ENCODE measurements around the gene USP38.

Gene USP38

GRCh38 chr4:143251348-143251747 is 66.6 kb downstream of the USP38 start:
- no peak overlapping the region for H3K4me3 ChIP-seq (ENCODE audit: low read length)
- H3K9me3 ChIP-seq (ENCODE audit: insufficient read depth, low read length), result no peaks in the 10 kb centered on the region
- no peak overlapping the region for H2AFZ ChIP-seq (ENCODE audit: low read depth, low read length)
- no peak overlapping the region for H3K4me2 ChIP-seq (ENCODE audit: low read length)
- no peaks in the 10 kb centered on the region for H4K20me1 ChIP-seq (ENCODE audit: insufficient read depth, low read length)
- no peak for TF ChIP-seq EZH2phosphoT487 (IDR thresholded peaks at IDR 0.05; ENCODE audit: low read depth)
- no peak for TF ChIP-seq CTCF (IDR thresholded peaks at IDR 0.05; ENCODE audit: low read depth, low read length)
- H3K27me3 ChIP-seq (ENCODE audit: low read depth, low read length), result no peaks in the 10 kb centered on the region
- H3K9ac ChIP-seq (ENCODE audit: low read length), result no peak overlapping the region
- no peaks in the 10 kb centered on the region for H3K36me3 ChIP-seq (replicated peaks; ENCODE audit: low read depth, low read length)
- peaks cover 9% of the 10 kb centered on the region for H3K4me1 ChIP-seq (ENCODE audit: low read length)
- H3K27ac ChIP-seq (ENCODE audit: low read length), result no peak overlapping the region
- H3K79me2 ChIP-seq (ENCODE audit: low read length), result no peaks in the 10 kb centered on the region

- Histone ChIP-seq H3K4me1 (ENCODE audit: low read length) (peaks cover 13% of the 10 kb centered on the region), H3K9ac (ENCODE audit: low read length) (no peak overlapping the region), H3K36me3 (replicated peaks; ENCODE audit: low read depth, low read length) (no peaks in the 10 kb centered on the region), H4K20me1 (ENCODE audit: insufficient read depth, low read length) (no peaks in the 10 kb centered on the region), H3K9me3 (ENCODE audit: insufficient read depth, low read length) (no peaks in the 10 kb centered on the region), H3K27ac (ENCODE audit: low read length) (no peak overlapping the region), H3K27me3 (ENCODE audit: low read depth, low read length) (no peaks in the 10 kb centered on the region), H2AFZ (ENCODE audit: low read depth, low read length) (no peak overlapping the region), H3K4me2 (ENCODE audit: low read length) (no peak overlapping the region), H3K79me2 (ENCODE audit: low read length) (no peaks in the 10 kb centered on the region), H3K4me3 (ENCODE audit: low read length) (no peak overlapping the region)
- TF ChIP-seq EZH2phosphoT487 (IDR thresholded peaks at IDR 0.05; ENCODE audit: low read depth) (no peak), CTCF (IDR thresholded peaks at IDR 0.05; ENCODE audit: low read depth, low read length) (no peak)
Measured at GRCh38 chr4:143251779-143252178, 67.1 kb downstream of the USP38 start.

GRCh38 chr4:143252478-143252877 is 67.8 kb downstream of the USP38 start:
- Histone ChIP-seq H3K4me1 (ENCODE audit: low read length) (peaks cover 14% of the 10 kb centered on the region), H3K4me2 (ENCODE audit: low read length) (no peak overlapping the region), H2AFZ (ENCODE audit: low read depth, low read length) (no peak overlapping the region), H3K27ac (ENCODE audit: low read length) (no peak overlapping the region), H3K9ac (ENCODE audit: low read length) (no peak overlapping the region), H3K4me3 (ENCODE audit: low read length) (no peak overlapping the region), H3K36me3 (replicated peaks; ENCODE audit: low read depth, low read length) (no peaks in the 10 kb centered on the region), H3K9me3 (ENCODE audit: insufficient read depth, low read length) (no peaks in the 10 kb centered on the region), H3K79me2 (ENCODE audit: low read length) (no peaks in the 10 kb centered on the region), H4K20me1 (ENCODE audit: insufficient read depth, low read length) (no peaks in the 10 kb centered on the region), H3K27me3 (ENCODE audit: low read depth, low read length) (no peaks in the 10 kb centered on the region)
- no peak for TF ChIP-seq EZH2phosphoT487 (IDR thresholded peaks at IDR 0.05; ENCODE audit: low read depth)
- TF ChIP-seq CTCF (IDR thresholded peaks at IDR 0.05; ENCODE audit: low read depth, low read length), result no peak

GRCh38 chr4:143253166-143253565 is 68.4 kb downstream of the USP38 start:
- TF ChIP-seq CTCF (IDR thresholded peaks at IDR 0.05; ENCODE audit: low read depth, low read length), result no peak
- Histone ChIP-seq H3K27ac (ENCODE audit: low read length) (no peak overlapping the region), H3K36me3 (replicated peaks; ENCODE audit: low read depth, low read length) (no peaks in the 10 kb centered on the region), H3K9ac (ENCODE audit: low read length) (no peak overlapping the region), H2AFZ (ENCODE audit: low read depth, low read length) (no peak overlapping the region), H3K79me2 (ENCODE audit: low read length) (no peaks in the 10 kb centered on the region), H3K4me1 (ENCODE audit: low read length) (peaks cover 14% of the 10 kb centered on the region), H3K4me2 (ENCODE audit: low read length) (no peak overlapping the region), H4K20me1 (ENCODE audit: insufficient read depth, low read length) (no peaks in the 10 kb centered on the region), H3K4me3 (ENCODE audit: low read length) (no peak overlapping the region), H3K27me3 (ENCODE audit: low read depth, low read length) (no peaks in the 10 kb centered on the region), H3K9me3 (ENCODE audit: insufficient read depth, low read length) (no peaks in the 10 kb centered on the region)

All from OCI-LY3 (cell line).